Stimulated activated CD8-positive, alpha-beta memory T cell treated with anti-CD3 and anti-CD28 coated beads, Interleukin-4, amount 100 ng/mL, for 48 hours (primary cell): ENCODE measurements around the gene CRYBG1.
"Not testable (repeated sequence)": the region's sequence is repeated elsewhere in the genome, so short reads cannot be mapped to it uniquely, and the experiment has no call there.

Experiments
- DNase-seq: peaks from one replicate; pipeline ENCODE4 v3.0.0-alpha.2; 2020

CRYBG1 gene

GRCh38 chr6:106528521-106528920, 168.0 kb downstream of the CRYBG1 start:
- no peak for DNase-seq

- DNase-seq = no peak
Observed at GRCh38 chr6:106529438-106529837, 168.9 kb downstream of the CRYBG1 start.

- no peak for DNase-seq
Observed at GRCh38 chr6:106530026-106530425, 169.5 kb downstream of the CRYBG1 start.

GRCh38 chr6:106530502-106530901, 170.0 kb downstream of the CRYBG1 start:
- DNase-seq = no peak

GRCh38 chr6:106533054-106533453, 172.5 kb downstream of the CRYBG1 start:
- no peak for DNase-seq

- no peak for DNase-seq
Observed at GRCh38 chr6:106534004-106534403, 173.5 kb downstream of the CRYBG1 start.

GRCh38 chr6:106534564-106534982, 174.1 kb downstream of the CRYBG1 start:
- DNase-seq = peak; percentile 67

GRCh38 chr6:106535012-106535411, 174.5 kb downstream of the CRYBG1 start:
- no peak for DNase-seq

GRCh38 chr6:106536357-106536756, 175.8 kb downstream of the CRYBG1 start:
- DNase-seq = no peak

GRCh38 chr6:106536851-106537250, 176.3 kb downstream of the CRYBG1 start:
- DNase-seq = no peak

- DNase-seq = no peak
Observed at GRCh38 chr6:106537662-106538061, 177.1 kb downstream of the CRYBG1 start.

GRCh38 chr6:106538145-106538544, 177.6 kb downstream of the CRYBG1 start:
- no peak for DNase-seq

GRCh38 chr6:106539936-106540335, 179.4 kb downstream of the CRYBG1 start:
- no peak for DNase-seq

- no peak for DNase-seq
Observed at GRCh38 chr6:106540432-106540831, 179.9 kb downstream of the CRYBG1 start.

GRCh38 chr6:106540907-106541306, 180.4 kb downstream of the CRYBG1 start:
- no peak for DNase-seq

- no peak for DNase-seq
Observed at GRCh38 chr6:106546261-106546690, 185.8 kb downstream of the CRYBG1 start.

GRCh38 chr6:106546691-106547414, 186.3 kb downstream of the CRYBG1 start:
- no peak for DNase-seq

GRCh38 chr6:106547601-106548453, 187.3 kb downstream of the CRYBG1 start:
- DNase-seq = peak; percentile 61

GRCh38 chr6:106548926-106549455, 188.5 kb downstream of the CRYBG1 start:
- DNase-seq = not testable (repeated sequence)

GRCh38 chr6:106549521-106549920, 189.0 kb downstream of the CRYBG1 start:
- DNase-seq = no peak

- no peak for DNase-seq
Observed at GRCh38 chr6:106551155-106551554, 190.6 kb downstream of the CRYBG1 start.

GRCh38 chr6:106553440-106553839, 192.9 kb downstream of the CRYBG1 start:
- DNase-seq = peak; percentile 57

- DNase-seq = no peak
Observed at GRCh38 chr6:106555767-106556166, 195.2 kb downstream of the CRYBG1 start.
